H1 (cell line): ENCODE measurements around the gene RHBDD1. TPM values are rescaled to one million over a fixed set of nuclear protein-coding genes. Genes with fewer than 3 reads are reported as not detected.

ENCODE experiments used
- CTCF ChIA-PET: fragments of 300-600 bp; sonication (Branson Sonifier 250); formaldehyde crosslinking; loops from one replicate; lab custom pipeline; 2021; ENCODE audit not compliant: partially characterized antibody; lab: Charles Lee
- POLR2A ChIA-PET: fragments of 300-600 bp; sonication (Branson Sonifier 250); formaldehyde crosslinking; loops from one replicate; lab custom pipeline; 2021; ENCODE audit warnings: inconsistent platforms; ENCODE audit not compliant: partially characterized antibody; lab: Charles Lee
- DNase-seq, 2 experiments: peaks; one replicate each; pipeline versions ENCODE4 v3.0.0 to v3.0.0-alpha.2; 2010 to 2022; ENCODE audit warnings: low spot score in 2 of 2, low read depth in 1 of 2, mixed read lengths in 1 of 2
- FAIRE-seq: peaks from 2 replicates; lab custom pipeline; 2011; peaks lifted over from hg19 to GRCh38; lab: Jason Lieb, UNC
- H2AFZ ChIP-seq: 2 replicates; pipeline ENCODE4 v1.8.1; 2012; ENCODE audit warnings: low read length, inconsistent platforms
- H2AK5ac ChIP-seq: 2 replicates; pipeline ENCODE4 v1.6.1; 2013; ENCODE audit warnings: low read depth, low read length
- H2BK120ac ChIP-seq: replicated peaks from 2 replicates; pipeline ENCODE3; 2013; ENCODE audit warnings: low read depth, low read length, inconsistent platforms
- H2BK12ac ChIP-seq: 2 replicates; pipeline ENCODE4 v1.6.1; 2013; ENCODE audit warnings: low read depth, low read length
- H2BK15ac ChIP-seq: 2 replicates; pipeline ENCODE4 v1.6.1; 2013; ENCODE audit warnings: low read length
- H2BK20ac ChIP-seq: 2 replicates; pipeline ENCODE4 v1.6.1; 2013; ENCODE audit warnings: low read length
- H2BK5ac ChIP-seq: 2 replicates; pipeline ENCODE4 v1.6.1; 2013; ENCODE audit warnings: low read depth, low read length
- H3K14ac ChIP-seq: 2 replicates; pipeline ENCODE4 v1.6.1; 2013; ENCODE audit warnings: inconsistent platforms; ENCODE audit not compliant: insufficient read length
- H3K18ac ChIP-seq: 2 replicates; pipeline ENCODE4 v1.6.1; 2013; ENCODE audit warnings: low read length; ENCODE audit errors: extremely low read depth
- H3K23ac ChIP-seq: 2 replicates; pipeline ENCODE4 v1.6.1; 2013; ENCODE audit warnings: inconsistent platforms; ENCODE audit not compliant: insufficient read length
- H3K23me2 ChIP-seq: 2 replicates; pipeline ENCODE4 v1.6.1; 2013; ENCODE audit warnings: low read depth, low read length
- H3K27ac ChIP-seq: 2 replicates; pipeline ENCODE4 v1.6.1; 2011; ENCODE audit warnings: low read depth, low read length, inconsistent platforms
- H3K27me3 ChIP-seq, 4 experiments: replicated peaks in 1 of 4; 1 replicate in 1 of 4; 2 replicates in 3 of 4; pipeline versions ENCODE4 v1.6.1 to v1.8.1; 2011 to 2013; ENCODE audit warnings: low read length in 3 of 4, mild to moderate bottlenecking in 3 of 4, inconsistent platforms in 2 of 4, mixed read lengths in 2 of 4, moderate library complexity in 1 of 4; ENCODE audit not compliant: control insufficient read depth in 3 of 4, insufficient read depth in 3 of 4; ENCODE audit errors: extremely low read depth in 1 of 4
- H3K36me3 ChIP-seq, 4 experiments: 2 replicates each; pipeline versions ENCODE4 v1.6.1 to v1.8.1; 2011 to 2013; ENCODE audit warnings: mild to moderate bottlenecking in 4 of 4, low read length in 3 of 4, moderate library complexity in 2 of 4, control low read depth in 1 of 4, inconsistent platforms in 1 of 4; ENCODE audit not compliant: insufficient read depth in 4 of 4, control insufficient read depth in 2 of 4
- H3K4ac ChIP-seq: replicated peaks from 2 replicates; pipeline ENCODE3; 2013; ENCODE audit warnings: low read length, low read depth, mixed read lengths, inconsistent platforms; ENCODE audit not compliant: insufficient read length
- H3K4me1 ChIP-seq, 4 experiments: replicated peaks in 1 of 4; 1 replicate in 1 of 4; 2 replicates in 3 of 4; pipeline versions ENCODE4 v1.6.1 to v1.8.1; 2011 to 2013; ENCODE audit warnings: low read length in 3 of 4, inconsistent platforms in 2 of 4, mixed read lengths in 1 of 4; ENCODE audit not compliant: insufficient read depth in 4 of 4, control insufficient read depth in 3 of 4
- H3K4me2 ChIP-seq, 2 experiments: 2 replicates each; pipeline versions ENCODE4 v1.6.1 to v1.8.1; 2011 to 2013; ENCODE audit warnings: low read depth in 2 of 2, low read length in 2 of 2, control low read depth in 1 of 2, inconsistent platforms in 1 of 2, mild to moderate bottlenecking in 1 of 2; ENCODE audit not compliant: insufficient read depth in 1 of 2
- H3K4me3 ChIP-seq, 4 experiments: fragments of 200-600, 300-600 bp in 1 of 4; sonication (generic), shearing (Covaris generic), sonication (Bioruptor Twin) in 1 of 4; 2 replicates each; pipeline versions ENCODE4 v1.5.1 to v1.8.1; 2011 to 2016; ENCODE audit warnings: low read length in 4 of 4, low read depth in 3 of 4, control low read depth in 2 of 4, inconsistent platforms in 2 of 4, mild to moderate bottlenecking in 2 of 4, mixed read lengths in 1 of 4, moderate library complexity in 1 of 4; ENCODE audit not compliant: insufficient read depth in 2 of 4; ENCODE audit errors: extremely low read depth in 1 of 4
- H3K56ac ChIP-seq: replicated peaks from 2 replicates; pipeline ENCODE3; 2013; ENCODE audit warnings: low read depth, mild to moderate bottlenecking, mixed read lengths, low read length, inconsistent platforms; ENCODE audit not compliant: insufficient read length
- H3K79me1 ChIP-seq: 2 replicates; pipeline ENCODE4 v1.6.1; 2013; ENCODE audit warnings: low read depth, low read length, control low read depth
- H3K79me2 ChIP-seq, 2 experiments: 2 replicates each; pipeline versions ENCODE4 v1.6.1 to v1.8.1; 2012 to 2013; ENCODE audit warnings: low read length in 2 of 2, mild to moderate bottlenecking in 2 of 2, inconsistent platforms in 1 of 2; ENCODE audit not compliant: insufficient read depth in 2 of 2, control insufficient read depth in 1 of 2
- H3K9ac ChIP-seq, 4 experiments: replicated peaks in 1 of 4; 1 replicate in 1 of 4; 2 replicates in 3 of 4; pipeline versions ENCODE4 v1.6.1 to v1.8.1; 2011 to 2013; ENCODE audit warnings: low read depth in 3 of 4, low read length in 3 of 4, control low read depth in 2 of 4, mild to moderate bottlenecking in 2 of 4, moderate library complexity in 2 of 4, inconsistent platforms in 1 of 4; ENCODE audit errors: extremely low read depth in 1 of 4
- H3K9me3 ChIP-seq, 2 experiments: 2 replicates each; pipeline versions ENCODE4 v1.6.1 to v1.8.1; 2012 to 2013; ENCODE audit warnings: mild to moderate bottlenecking in 2 of 2, moderate library complexity in 2 of 2, control low read depth in 1 of 2, inconsistent platforms in 1 of 2, low read depth in 1 of 2, low read length in 1 of 2, mixed read lengths in 1 of 2; ENCODE audit not compliant: insufficient read depth in 2 of 2
- H4K20me1 ChIP-seq, 2 experiments: replicated peaks in 1 of 2; 2 replicates each; pipeline versions ENCODE3 to v1.8.1; 2011 to 2013; ENCODE audit warnings: inconsistent platforms in 2 of 2, low read length in 2 of 2, mild to moderate bottlenecking in 1 of 2; ENCODE audit not compliant: insufficient read depth in 2 of 2, control insufficient read depth in 1 of 2
- H4K5ac ChIP-seq: 2 replicates; pipeline ENCODE4 v1.6.1; 2013; ENCODE audit warnings: low read length, low read depth, mixed read lengths, inconsistent platforms; ENCODE audit not compliant: insufficient read length
- H4K8ac ChIP-seq: 2 replicates; pipeline ENCODE4 v1.8.0; 2013; ENCODE audit warnings: mild to moderate bottlenecking, moderate library complexity, low read length, inconsistent platforms; ENCODE audit not compliant: insufficient read depth; ENCODE audit errors: extremely low read depth
- H4K91ac ChIP-seq: replicated peaks from 2 replicates; pipeline ENCODE3; 2013; ENCODE audit warnings: low read length, mixed read lengths, inconsistent platforms; ENCODE audit not compliant: insufficient read length
- CBX8 ChIP-seq: fragments of 300-800, 300-1000 bp; sonication (generic); IDR thresholded peaks from 2 replicates; pipeline ENCODE4 v1.7.1; 2016; ENCODE audit warnings: low read depth, low read length, borderline replicate concordance
- EGR1 ChIP-seq: IDR thresholded peaks from 2 replicates; pipeline ENCODE4 v1.6.1; 2011; ENCODE audit warnings: low read depth, low read length, borderline replicate concordance
- GTF2F1 ChIP-seq: IDR thresholded peaks from 2 replicates; pipeline ENCODE4 v1.6.1; 2012; ENCODE audit warnings: low read depth, low read length, improper control_type of control experiment, borderline replicate concordance
- KDM1A ChIP-seq: fragments of 200-600, 300-600 bp; sonication (generic); IDR thresholded peaks from 2 replicates; pipeline ENCODE4 v1.7.1; 2016; ENCODE audit warnings: mild to moderate bottlenecking, low read length, borderline replicate concordance
- KDM4A ChIP-seq: IDR thresholded peaks from one replicate; pipeline ENCODE4 v1.7.1; 2012; ENCODE audit warnings: low read depth, mild to moderate bottlenecking, moderate library complexity, low read length, inconsistent platforms; ENCODE audit not compliant: severe bottlenecking
- KDM5A ChIP-seq: fragments of 200-600 bp; IDR thresholded peaks from 2 replicates; pipeline ENCODE4 v1.7.1; 2012; ENCODE audit warnings: mild to moderate bottlenecking, low read length, inconsistent platforms, mixed read lengths
- POLR2A ChIP-seq, 2 experiments: IDR thresholded peaks; 1 replicate in 1 of 2; 2 replicates in 1 of 2; pipeline ENCODE4 v1.6.1; 2011; ENCODE audit warnings: low read depth in 2 of 2, low read length in 2 of 2, mild to moderate bottlenecking in 2 of 2; ENCODE audit errors: control extremely low read depth in 1 of 2
- SAP30 ChIP-seq: fragments of 300-600 bp; sonication (generic); IDR thresholded peaks from 2 replicates; pipeline ENCODE4 v1.7.1; 2012; ENCODE audit warnings: low read length, moderate library complexity, mild to moderate bottlenecking, inconsistent platforms; ENCODE audit not compliant: insufficient read depth, insufficient replicate concordance
- SIX5 ChIP-seq: IDR thresholded peaks from 2 replicates; pipeline ENCODE4 v1.6.1; 2011; ENCODE audit warnings: mild to moderate bottlenecking, low read depth, low read length
- SP4 ChIP-seq: IDR thresholded peaks from 2 replicates; pipeline ENCODE4 v1.6.1; 2012; ENCODE audit warnings: low read length, inconsistent platforms
- TAF1 ChIP-seq: IDR thresholded peaks from 2 replicates; pipeline ENCODE4 v1.6.1; 2011; ENCODE audit warnings: mild to moderate bottlenecking, low read depth, low read length
- TBP ChIP-seq: IDR thresholded peaks from 2 replicates; pipeline ENCODE4 v1.6.1; 2011; ENCODE audit warnings: low read depth, low read length, improper control_type of control experiment
- WGBS, 2 experiments: shearing (Covaris generic) in 1 of 2; methylation state at CpG; one replicate each; pipeline versions ENCODE4 v1.1.6 to v1.1.7; 2013 to 2015; ENCODE audit warnings: low lambda C conversion rate in 2 of 2, mixed read lengths in 2 of 2, inconsistent platforms in 1 of 2, low coverage in 1 of 2, missing lambda C conversion rate in 1 of 2; ENCODE audit not compliant: insufficient replicate concordance in 2 of 2, insufficient coverage in 1 of 2, insufficient read length in 1 of 2; ENCODE audit errors: extremely low coverage in 1 of 2, missing lambda C conversion rate in 1 of 2; 5-methylcytosine and 5-hydroxymethylcytosine counted together
- polyA plus RNA-seq, 7 experiments: library from polyadenylated mRNA; depleted of rRNA in 3 of 7; stranded (reverse) in 5 of 7; unstranded in 2 of 7; fragments of >200 nt in 5 of 7; fragments of 200-250 nt in 2 of 7; gene quantifications; 1 replicate in 5 of 7; 2 replicates in 1 of 7; 4 replicates in 1 of 7; pipeline versions ENCODE4 v1.2.1 to v1.2.3, GENCODE V29; 2011 to 2013; ENCODE audit warnings: missing spikeins in 2 of 7, mixed read lengths in 2 of 7
- total RNA-seq: library from RNA; stranded (reverse); fragmentation: NEBNext Ultra II Directional; extraction: Animal tissue kit (Norgen Biotek cat#: 25700); gene quantifications from 2 replicates; pipeline ENCODE4 v1.2.1, GENCODE V29; 2021
- TF ChIP-seq, protein P1 (sequence below): IDR thresholded peaks from 2 replicates; pipeline ENCODE4 v1.6.1; 2011; ENCODE audit warnings: low read depth, mild to moderate bottlenecking, low read length; ENCODE audit not compliant: insufficient read depth

The RHBDD1 gene
- total and polyA plus RNA-seq, 2 of the 8 experiments (the other 6 are each of a cell fraction or from before 2014, with no cell fraction given), result 10.5 to 23.1 TPM

DNA sequence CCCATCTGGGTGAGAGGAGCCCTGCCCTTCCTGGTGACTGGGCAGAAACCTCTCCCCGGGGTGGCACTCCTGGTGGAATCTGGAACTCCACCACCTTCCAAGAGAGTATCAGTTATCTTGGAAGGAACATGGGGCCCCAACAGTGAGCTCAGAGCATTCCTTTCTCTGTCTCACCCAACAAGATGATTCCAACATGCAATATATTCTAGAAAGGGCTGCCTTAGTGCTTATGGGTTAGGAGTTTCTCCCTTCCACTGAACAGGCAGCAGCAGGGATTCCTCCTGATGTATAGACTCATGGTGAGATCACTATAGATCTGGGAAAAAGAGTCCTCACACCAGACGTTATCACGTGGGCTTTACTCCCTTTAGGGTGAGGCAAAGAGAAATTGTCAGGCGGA, 181.0 kb downstream of the RHBDD1 start:
- Histone ChIP-seq H2BK15ac (no peak overlapping the region), H3K23ac (no peak overlapping the region), H3K23me2 (no peaks in the 10 kb centered on the region), H2BK20ac (no peak overlapping the region), H4K20me1 (no peaks in the 10 kb centered on the region), H2BK5ac (no peak overlapping the region), H3K27ac (no peak overlapping the region; the same call in 1 of the 2 replicates), H4K8ac (no peak overlapping the region), H3K9ac (no peak overlapping the region), H3K4ac (no peak overlapping the region), H3K14ac (no peak overlapping the region), H3K18ac (no peak overlapping the region), H3K27me3 (no peaks in the 10 kb centered on the region), H3K36me3 (no peaks in the 10 kb centered on the region), H2AFZ (no peak overlapping the region), H2BK120ac (no peak overlapping the region), H3K79me1 (no peaks in the 10 kb centered on the region), H4K5ac (no peak overlapping the region), H2BK12ac (no peak overlapping the region), H4K91ac (no peak overlapping the region), H3K4me1 (no peaks in the 10 kb centered on the region), H3K79me2 (no peaks in the 10 kb centered on the region), H3K56ac (no peak overlapping the region), H3K4me2 (no peak overlapping the region), H2AK5ac (no peak overlapping the region), H3K4me3 (no peak overlapping the region), H3K9me3 (no peaks in the 10 kb centered on the region)
- FAIRE-seq, result no peak
- ChIA-PET CTCF (interaction anchor here (0.6 to 1.1 kb wide), 3 partner anchors 16 to 1992 kb away, joined by 3 to 5 read pairs (median 3); no protein-coding TSS in a partner anchor), POLR2A (interaction anchor here (0.6 kb wide), 1 partner anchor 8 kb away, joined by 3 read pairs; no protein-coding TSS in a partner anchor)
- DNase-seq, result no peak
- WGBS, 2 experiments, result 93% methylated on average over 4 of the region's 4 CpGs; no CpG with 5 or more reads in 1 of the 2 experiments
- TF ChIP-seq TAF1 (no peak), KDM5A (no peak), SP4 (no peak), EGR1 (no peak), CBX8 (no peak), POLR2A (IDR thresholded peaks at IDR 0.05; ENCODE audit: control extremely low read depth in 1 of 2, low read depth in 2 of 2, low read length in 2 of 2) (no peak), SIX5 (no peak), KDM1A (no peak), GTF2F1 (no peak), SAP30 (no peak), KDM4A (no peak), TBP (no peak)
- TF ChIP-seq, protein P1, sequence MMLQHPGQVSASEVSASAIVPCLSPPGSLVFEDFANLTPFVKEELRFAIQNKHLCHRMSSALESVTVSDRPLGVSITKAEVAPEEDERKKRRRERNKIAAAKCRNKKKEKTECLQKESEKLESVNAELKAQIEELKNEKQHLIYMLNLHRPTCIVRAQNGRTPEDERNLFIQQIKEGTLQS, result no peak
